Progenitor cell of endocrine pancreas (in vitro differentiated cells): ENCODE data around the gene SLC4A9. TPM values are rescaled to one million over a fixed set of nuclear protein-coding genes. Genes with fewer than 3 reads are reported as not detected.

Experiments used
- DNase-seq: peaks from one replicate; pipeline ENCODE4 v3.0.0; 2021; ENCODE audit warnings: low spot score; ENCODE audit not compliant: unreplicated experiment
- H3K27ac Mint-ChIP-seq: 2 replicates; pipeline ENCODE4 v1.8.0; 2021; ENCODE audit warnings: mild to moderate bottlenecking, moderate library complexity, mixed read lengths
- H3K27me3 Mint-ChIP-seq: 2 replicates; pipeline ENCODE4 v1.8.0; 2021; ENCODE audit warnings: mixed read lengths
- H3K36me3 Mint-ChIP-seq: 2 replicates; pipeline ENCODE4 v1.8.0; 2022; ENCODE audit warnings: mixed read lengths; ENCODE audit not compliant: insufficient read depth
- H3K4me1 Mint-ChIP-seq: 2 replicates; pipeline ENCODE4 v1.8.0; 2021; ENCODE audit warnings: low read depth, mixed read lengths
- H3K4me3 Mint-ChIP-seq: 2 replicates; pipeline ENCODE4 v1.8.0; 2021; ENCODE audit warnings: low read depth, mild to moderate bottlenecking, moderate library complexity, mixed read lengths
- H3K9me3 Mint-ChIP-seq: 2 replicates; pipeline ENCODE4 v1.8.0; 2021; ENCODE audit warnings: low read depth, mixed read lengths
- total RNA-seq: library from RNA; stranded (reverse); gene quantifications from 2 replicates; pipeline ENCODE4 v1.2.1, GENCODE V29; 2021
- TF ChIP-seq, protein P1 (sequence below): fragments of 200-600 bp; sonication (generic); IDR thresholded peaks from one replicate; pipeline ENCODE4 v1.5.0; 2021; ENCODE audit warnings: antibody characterized with exemption, mild to moderate bottlenecking; ENCODE audit not compliant: unreplicated experiment

The SLC4A9 gene
- total RNA-seq, 1 donor from 2014 or later, result 0.31 TPM

DNA sequence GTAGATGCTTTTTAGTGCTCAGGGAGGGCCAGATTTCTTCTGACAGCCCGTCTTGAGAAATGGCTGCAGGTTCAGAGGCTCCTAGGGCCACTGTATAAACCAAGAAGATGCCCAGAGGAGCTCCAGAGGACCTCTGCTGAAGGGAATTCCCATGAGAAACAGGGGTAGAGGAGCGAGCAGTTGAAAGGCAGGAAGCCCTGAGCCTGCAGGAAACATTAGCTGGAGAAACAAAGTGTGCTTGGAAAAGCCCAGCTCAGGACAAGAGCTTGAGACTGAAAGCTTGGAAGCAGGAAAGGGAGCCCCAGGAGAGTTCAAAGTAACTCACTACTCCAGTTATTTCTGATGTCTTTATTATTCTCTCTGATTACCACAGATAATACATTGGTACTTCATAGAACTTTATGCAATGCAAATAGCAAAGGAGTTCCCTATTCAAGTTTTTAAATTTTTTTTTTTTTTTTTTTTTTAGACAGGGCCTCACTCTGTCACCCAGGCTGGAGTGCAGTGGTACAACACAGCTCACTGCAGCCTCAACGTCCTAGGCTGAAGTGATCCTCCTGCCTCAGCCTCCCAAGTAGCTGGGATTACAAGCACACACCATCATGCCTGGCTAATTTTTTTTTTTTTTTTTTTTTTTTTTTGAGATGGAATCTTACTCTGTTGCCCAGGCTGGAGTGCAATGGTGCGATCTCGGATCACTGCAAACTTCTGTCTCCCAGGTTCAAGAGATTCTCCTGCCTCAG, 30.1 kb upstream of the SLC4A9 start:
- H3K4me3 Mint-ChIP-seq, result no peak overlapping the region
- H3K27me3 Mint-ChIP-seq, result peaks cover 4% of the 10 kb centered on the region
- H3K9me3 Mint-ChIP-seq, result no peaks in the 10 kb centered on the region
- H3K36me3 Mint-ChIP-seq, result peaks cover 2% of the 10 kb centered on the region
- peaks cover 4% of the 10 kb centered on the region for H3K4me1 Mint-ChIP-seq
- DNase-seq, result no peak
- TF ChIP-seq, protein P1, sequence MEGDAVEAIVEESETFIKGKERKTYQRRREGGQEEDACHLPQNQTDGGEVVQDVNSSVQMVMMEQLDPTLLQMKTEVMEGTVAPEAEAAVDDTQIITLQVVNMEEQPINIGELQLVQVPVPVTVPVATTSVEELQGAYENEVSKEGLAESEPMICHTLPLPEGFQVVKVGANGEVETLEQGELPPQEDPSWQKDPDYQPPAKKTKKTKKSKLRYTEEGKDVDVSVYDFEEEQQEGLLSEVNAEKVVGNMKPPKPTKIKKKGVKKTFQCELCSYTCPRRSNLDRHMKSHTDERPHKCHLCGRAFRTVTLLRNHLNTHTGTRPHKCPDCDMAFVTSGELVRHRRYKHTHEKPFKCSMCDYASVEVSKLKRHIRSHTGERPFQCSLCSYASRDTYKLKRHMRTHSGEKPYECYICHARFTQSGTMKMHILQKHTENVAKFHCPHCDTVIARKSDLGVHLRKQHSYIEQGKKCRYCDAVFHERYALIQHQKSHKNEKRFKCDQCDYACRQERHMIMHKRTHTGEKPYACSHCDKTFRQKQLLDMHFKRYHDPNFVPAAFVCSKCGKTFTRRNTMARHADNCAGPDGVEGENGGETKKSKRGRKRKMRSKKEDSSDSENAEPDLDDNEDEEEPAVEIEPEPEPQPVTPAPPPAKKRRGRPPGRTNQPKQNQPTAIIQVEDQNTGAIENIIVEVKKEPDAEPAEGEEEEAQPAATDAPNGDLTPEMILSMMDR, result no peak
- no peak overlapping the region for H3K27ac Mint-ChIP-seq

DNA sequence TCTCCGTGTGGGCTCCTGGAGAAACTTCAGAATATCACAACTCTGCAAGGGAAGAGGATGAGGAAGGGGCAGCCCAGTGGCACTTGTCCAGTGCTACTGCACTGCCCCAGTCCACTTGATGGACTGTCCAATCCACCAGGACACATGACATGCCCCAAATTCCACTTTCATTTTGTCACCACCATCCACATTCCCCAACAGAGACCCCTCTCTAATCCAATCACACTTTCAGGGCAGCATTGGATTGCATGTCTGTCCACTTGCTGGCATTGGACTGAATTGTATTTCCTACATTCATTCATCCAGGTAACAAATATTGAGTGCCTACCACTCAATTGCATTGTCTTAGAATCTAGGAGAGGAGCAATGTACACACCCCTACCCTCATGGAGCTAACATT, 28.4 kb upstream of the SLC4A9 start:
- H3K27me3 Mint-ChIP-seq, result no peaks in the 10 kb centered on the region
- peaks cover 4% of the 10 kb centered on the region for H3K4me1 Mint-ChIP-seq
- no peak overlapping the region for H3K4me3 Mint-ChIP-seq
- H3K36me3 Mint-ChIP-seq, result peaks cover 2% of the 10 kb centered on the region
- TF ChIP-seq, protein P1, result no peak
- H3K27ac Mint-ChIP-seq, result no peak overlapping the region
- no peaks in the 10 kb centered on the region for H3K9me3 Mint-ChIP-seq
- no peak for DNase-seq

DNA sequence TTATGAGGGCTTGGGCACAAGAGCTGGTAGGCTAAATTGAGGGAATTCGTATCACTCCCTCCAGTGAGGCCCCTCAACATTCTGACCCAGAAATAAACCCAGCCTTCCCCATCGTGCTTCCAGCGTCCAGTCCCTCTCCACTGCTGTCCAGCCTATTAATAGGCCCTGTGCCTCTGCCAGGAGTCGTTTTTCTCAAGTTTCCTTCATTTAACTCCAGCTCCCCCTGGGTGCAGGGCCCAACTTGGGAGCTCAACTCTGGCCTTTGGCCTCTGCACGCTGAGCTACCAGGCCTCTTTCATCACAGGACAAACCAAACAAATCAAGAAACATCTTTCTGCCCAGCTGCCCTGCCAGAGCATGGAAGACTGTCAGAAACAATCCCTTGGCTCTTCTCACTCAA, 23.6 kb upstream of the SLC4A9 start:
- Mint-ChIP-seq H3K36me3 (peaks cover 2% of the 10 kb centered on the region), H3K27ac (no peak overlapping the region), H3K9me3 (no peaks in the 10 kb centered on the region), H3K27me3 (no peaks in the 10 kb centered on the region), H3K4me1 (no peaks in the 10 kb centered on the region), H3K4me3 (no peak overlapping the region)
- no peak for DNase-seq
- TF ChIP-seq, protein P1, result no peak

DNA sequence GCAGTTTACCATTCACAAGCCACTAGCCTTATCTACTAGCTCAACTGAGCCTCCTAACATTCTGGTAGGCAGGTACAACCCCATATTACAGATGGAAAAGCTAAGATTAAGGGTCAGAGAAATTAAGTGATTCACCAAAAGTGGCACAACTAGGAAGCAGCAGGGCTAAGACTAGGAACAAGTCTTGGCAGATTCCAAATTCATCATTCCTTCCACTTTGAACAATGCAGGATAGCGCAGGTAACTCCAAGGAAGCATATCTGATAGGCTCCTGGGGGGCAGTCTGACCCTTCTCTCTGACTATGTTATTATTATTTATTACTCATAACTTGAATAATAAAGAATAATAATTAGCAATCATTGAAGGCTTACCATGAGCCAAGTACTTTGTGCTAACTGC, 22.1 kb upstream of the SLC4A9 start:
- no peak for DNase-seq
- Mint-ChIP-seq H3K36me3 (peaks cover 2% of the 10 kb centered on the region), H3K4me3 (no peak overlapping the region), H3K27ac (no peak overlapping the region), H3K27me3 (peaks cover 4% of the 10 kb centered on the region), H3K4me1 (no peaks in the 10 kb centered on the region), H3K9me3 (no peaks in the 10 kb centered on the region)
- TF ChIP-seq, protein P1, result no peak

DNA sequence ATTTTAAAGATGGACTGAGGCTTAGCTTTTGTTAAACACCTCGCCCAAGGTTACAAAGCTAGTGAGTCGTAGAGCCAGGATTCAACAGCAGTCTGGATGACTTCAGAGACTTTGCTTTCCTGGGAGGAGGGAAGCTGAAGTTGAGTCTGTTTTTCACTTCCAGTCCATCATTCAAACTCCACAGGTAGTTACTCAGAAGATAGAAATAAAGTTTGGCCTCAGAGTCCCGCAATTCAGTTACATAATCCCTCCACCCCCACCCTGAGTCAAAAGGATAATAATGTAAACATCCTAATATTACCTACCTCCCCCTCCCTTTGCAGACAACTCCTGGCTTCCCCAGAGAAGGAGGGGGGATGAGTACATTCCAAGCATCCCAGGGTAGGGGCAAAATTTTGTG, 21.7 kb upstream of the SLC4A9 start:
- H3K27ac Mint-ChIP-seq, result no peak overlapping the region
- peaks cover 4% of the 10 kb centered on the region for H3K27me3 Mint-ChIP-seq
- TF ChIP-seq, protein P1, result no peak
- H3K4me1 Mint-ChIP-seq, result no peaks in the 10 kb centered on the region
- no peak overlapping the region for H3K4me3 Mint-ChIP-seq
- no peak for DNase-seq
- no peaks in the 10 kb centered on the region for H3K9me3 Mint-ChIP-seq
- peaks cover 2% of the 10 kb centered on the region for H3K36me3 Mint-ChIP-seq
